ENCODE data around the gene AATF.

The AATF gene, protein sequence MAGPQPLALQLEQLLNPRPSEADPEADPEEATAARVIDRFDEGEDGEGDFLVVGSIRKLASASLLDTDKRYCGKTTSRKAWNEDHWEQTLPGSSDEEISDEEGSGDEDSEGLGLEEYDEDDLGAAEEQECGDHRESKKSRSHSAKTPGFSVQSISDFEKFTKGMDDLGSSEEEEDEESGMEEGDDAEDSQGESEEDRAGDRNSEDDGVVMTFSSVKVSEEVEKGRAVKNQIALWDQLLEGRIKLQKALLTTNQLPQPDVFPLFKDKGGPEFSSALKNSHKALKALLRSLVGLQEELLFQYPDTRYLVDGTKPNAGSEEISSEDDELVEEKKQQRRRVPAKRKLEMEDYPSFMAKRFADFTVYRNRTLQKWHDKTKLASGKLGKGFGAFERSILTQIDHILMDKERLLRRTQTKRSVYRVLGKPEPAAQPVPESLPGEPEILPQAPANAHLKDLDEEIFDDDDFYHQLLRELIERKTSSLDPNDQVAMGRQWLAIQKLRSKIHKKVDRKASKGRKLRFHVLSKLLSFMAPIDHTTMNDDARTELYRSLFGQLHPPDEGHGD

GRCh38 chr17:36948717-36949460 lies at the start of gene AATF:
AATF (plus strand) TSS chr17:36948954; CDS start chr17:36949126, 172 bp downstream.
- DNase-seq (ENCODE audit: low read depth in 1 of 2, low spot score in 1 of 2) = peak; percentile 89 to 96

- DNase-seq (ENCODE audit: low read depth in 1 of 2, low spot score in 1 of 2) = no peak
Measured at GRCh38 chr17:36899250-36900159, 49.2 kb upstream of the AATF start.

DNA sequence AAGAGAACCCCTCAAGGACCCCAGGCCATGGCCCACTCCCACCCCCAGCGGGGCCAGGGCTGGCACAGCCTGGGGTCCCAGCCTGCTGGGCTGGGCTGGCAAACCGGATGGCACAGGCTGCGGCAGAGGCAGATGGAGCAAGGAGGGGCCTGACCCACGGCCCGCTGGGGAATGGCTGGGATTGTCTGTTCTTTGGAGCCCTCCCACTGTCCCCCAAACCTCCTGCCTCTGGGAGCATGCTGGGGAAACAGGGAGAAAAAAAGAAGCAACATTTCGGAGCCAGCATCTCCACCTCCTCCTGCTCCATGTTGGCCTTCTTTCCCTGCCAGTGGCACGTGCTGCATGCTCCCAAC lies 48.6 kb upstream of the AATF start:
- DNase-seq (ENCODE audit: low read depth in 1 of 2, low spot score in 1 of 2) = no peak

DNA sequence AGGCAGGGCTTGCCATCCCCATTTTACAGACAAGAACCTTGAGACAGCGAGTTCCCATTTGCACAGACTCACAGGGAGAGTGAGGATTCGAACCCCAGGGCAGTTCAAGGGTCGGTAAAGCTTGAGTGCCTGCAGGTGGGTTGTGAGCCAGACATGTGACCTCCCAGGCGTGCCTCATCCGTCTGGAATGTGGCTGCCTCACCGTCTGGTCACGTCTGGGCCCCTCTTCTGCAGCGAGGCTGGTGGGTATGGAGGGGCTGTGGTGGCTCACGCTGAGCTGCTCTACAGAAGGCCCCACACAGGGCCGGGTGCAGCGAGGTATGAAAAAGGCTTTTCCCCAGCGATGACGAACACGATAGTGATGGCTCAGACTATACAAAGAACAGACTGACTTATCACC lies 47.2 kb upstream of the AATF start:
- no peak for DNase-seq (ENCODE audit: low read depth in 1 of 2, low spot score in 1 of 2)

DNA sequence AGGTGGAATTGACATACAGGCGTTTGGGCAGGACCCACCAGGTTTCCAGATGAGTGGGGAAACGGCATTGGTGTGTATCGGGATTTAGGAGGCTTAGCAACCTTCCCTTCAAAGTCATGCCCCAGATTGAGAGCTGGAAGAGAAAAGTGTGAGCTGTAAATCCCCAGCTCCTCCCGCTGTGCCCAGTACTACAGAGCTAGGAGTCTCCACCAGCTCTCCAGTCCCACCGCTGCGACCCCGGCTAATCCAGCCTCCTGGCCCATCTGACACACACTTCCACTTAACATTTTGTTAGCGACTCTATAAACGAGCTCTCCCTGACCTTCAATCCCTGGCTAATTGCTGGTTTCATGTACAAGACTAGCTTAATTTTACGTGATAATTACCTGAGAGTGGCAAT lies 41.3 kb upstream of the AATF start:
- DNase-seq (ENCODE audit: low read depth in 1 of 2, low spot score in 1 of 2) = no peak

DNA sequence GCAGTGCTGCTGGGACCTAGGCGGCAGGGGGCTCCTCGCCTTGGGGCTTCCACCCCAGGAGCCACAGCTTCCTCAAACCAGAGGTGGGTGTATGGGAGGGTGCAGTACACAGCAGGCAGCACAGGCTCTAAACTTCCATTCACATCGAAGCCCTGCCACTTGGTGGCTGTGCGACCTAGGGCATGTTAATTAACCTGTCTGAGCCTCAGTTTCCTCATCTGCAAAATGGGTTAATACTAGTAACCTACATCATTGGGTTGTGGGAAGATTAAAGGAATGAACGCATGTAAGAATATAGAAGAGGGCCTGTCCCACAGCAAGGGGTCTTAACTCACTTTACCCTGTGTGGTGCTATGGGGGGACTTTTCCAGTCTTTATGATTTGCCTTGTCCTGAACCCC lies 38.2 kb upstream of the AATF start:
- no peak for DNase-seq (ENCODE audit: low read depth in 1 of 2, low spot score in 1 of 2)

DNA sequence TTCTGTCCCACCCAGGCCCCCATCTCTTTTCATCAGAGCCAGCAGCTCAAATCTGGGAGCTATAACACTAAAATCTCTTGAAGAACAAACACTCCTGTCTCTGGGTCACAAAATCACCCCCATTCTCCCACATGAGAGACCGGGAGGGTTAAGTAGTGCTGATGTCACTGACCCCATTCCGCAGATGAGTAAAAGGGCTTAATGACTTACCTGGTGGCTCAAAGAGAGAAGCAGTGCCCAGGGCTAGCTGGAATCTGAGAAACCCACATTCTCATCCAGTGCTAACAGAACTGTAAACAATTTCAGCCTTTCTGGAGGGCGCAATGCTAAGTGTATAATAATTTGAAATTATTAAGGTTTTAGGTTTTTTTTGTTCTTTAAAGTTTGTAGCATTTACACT lies 37.8 kb upstream of the AATF start:
- no peak for DNase-seq (ENCODE audit: low read depth in 1 of 2, low spot score in 1 of 2)

- no peak for DNase-seq (ENCODE audit: low read depth in 1 of 2, low spot score in 1 of 2)
Measured at GRCh38 chr17:36913132-36913531, 35.6 kb upstream of the AATF start.

- no peak for DNase-seq (ENCODE audit: low read depth in 1 of 2, low spot score in 1 of 2)
Measured at GRCh38 chr17:36918211-36918691, 30.5 kb upstream of the AATF start.

- DNase-seq (ENCODE audit: low read depth in 1 of 2, low spot score in 1 of 2) = no peak
Measured at GRCh38 chr17:36919407-36919968, 29.3 kb upstream of the AATF start.

GRCh38 chr17:36920032-36921005 lies 28.4 kb upstream of the AATF start:
- DNase-seq (ENCODE audit: low read depth in 1 of 2, low spot score in 1 of 2) = no peak

DNA sequence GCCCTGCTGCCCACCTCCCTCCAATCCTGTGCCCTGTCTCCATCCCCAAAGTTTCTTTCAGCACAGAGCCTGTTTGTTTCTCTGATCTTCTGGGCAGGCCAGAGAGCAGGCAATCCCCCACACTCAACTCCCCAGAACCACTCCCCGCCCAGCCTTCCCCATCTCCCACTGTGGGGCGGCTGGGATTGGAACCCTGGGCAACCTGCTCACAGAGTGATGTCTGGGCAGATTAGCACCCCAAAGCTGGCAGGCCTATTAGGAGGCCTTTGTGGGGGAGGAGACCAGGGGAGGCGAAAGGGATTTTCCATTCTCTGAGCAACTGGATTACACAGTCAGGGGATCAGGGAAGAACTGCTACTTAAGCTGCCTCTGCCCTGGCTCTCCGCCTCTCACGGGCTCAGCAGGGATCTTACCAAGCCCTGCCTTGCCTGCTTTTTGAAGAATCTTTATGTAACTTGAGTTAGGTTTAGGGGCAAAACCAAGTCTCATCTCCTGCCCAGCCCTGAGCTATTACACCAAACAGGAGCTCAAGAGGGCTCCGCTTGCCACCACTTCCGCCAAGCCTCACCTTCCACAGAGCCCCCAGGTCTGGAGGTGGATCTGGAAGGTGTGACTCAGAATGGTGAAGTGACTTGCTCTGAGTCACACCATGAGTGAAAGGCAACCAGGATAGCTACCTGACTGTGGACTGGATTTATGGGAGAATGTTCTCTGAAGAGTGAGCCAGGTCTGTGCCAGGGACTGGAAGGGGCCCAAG lies 27.5 kb upstream of the AATF start:
- DNase-seq (ENCODE audit: low read depth in 1 of 2, low spot score in 1 of 2) = no peak

GRCh38 chr17:36922175-36922574 lies 26.6 kb upstream of the AATF start:
- no peak for DNase-seq (ENCODE audit: low read depth in 1 of 2, low spot score in 1 of 2)

DNA sequence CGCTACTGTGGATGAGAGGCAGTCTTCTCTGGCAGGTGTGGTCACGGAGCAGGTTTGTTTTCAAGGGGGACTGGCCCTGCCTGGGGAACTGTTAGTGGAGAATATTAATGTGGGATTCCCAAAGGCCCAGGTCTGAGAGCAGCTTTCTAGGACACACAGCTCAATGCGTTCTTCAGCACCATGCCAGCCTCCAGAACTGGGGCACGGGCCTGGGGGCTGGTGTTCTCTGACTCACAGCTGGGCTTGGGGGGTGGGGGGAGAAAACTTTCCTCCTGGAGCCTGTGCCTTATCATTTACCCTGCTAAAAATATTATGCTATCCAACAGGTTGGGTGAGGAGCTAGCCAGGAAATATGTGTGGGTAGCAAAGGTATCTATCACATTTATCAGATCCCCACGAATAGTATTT lies 24.9 kb upstream of the AATF start:
- no peak for DNase-seq (ENCODE audit: low read depth in 1 of 2, low spot score in 1 of 2)

DNA sequence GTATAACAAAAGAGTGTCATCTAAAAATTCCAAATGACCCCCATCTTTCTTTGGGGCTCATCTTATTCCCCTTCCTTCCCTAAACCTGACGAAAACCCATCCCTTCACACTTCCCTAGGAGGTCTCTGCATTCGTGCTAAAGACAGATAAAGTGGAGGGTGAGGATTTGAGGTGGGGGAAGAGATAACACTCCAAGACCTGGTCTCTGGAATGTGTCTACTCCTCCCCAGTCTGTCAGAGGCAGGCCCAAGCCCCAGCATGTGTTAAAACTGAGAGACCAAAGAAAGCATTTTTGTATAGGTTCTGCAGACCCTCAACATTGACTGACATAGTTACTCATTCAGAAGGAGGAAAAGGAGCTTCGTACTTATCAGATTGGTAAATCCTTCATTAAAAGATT lies 22.5 kb upstream of the AATF start:
- no peak for DNase-seq (ENCODE audit: low read depth in 1 of 2, low spot score in 1 of 2)

DNA sequence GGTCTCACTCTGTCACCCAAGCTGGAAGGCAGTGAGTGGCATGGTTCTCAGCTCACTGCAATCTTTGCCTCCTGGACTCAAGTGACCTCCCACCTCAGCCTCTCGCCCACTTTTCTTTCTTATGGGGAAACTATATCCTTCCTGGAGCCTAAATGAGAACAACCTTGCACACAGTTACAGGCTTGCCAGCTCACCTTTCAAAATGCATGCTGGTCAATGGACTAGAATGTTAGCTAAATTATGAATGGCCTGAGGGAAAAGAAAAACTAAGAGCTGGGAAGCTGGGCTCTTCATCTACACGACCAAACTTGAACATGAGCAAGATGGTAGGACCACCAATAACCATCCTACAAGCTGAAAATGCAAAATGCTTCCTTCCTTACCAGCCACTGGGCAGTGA lies 22.1 kb upstream of the AATF start:
- DNase-seq (ENCODE audit: low read depth in 1 of 2, low spot score in 1 of 2) = no peak

GRCh38 chr17:36928471-36929345 lies 20.0 kb upstream of the AATF start:
- DNase-seq (ENCODE audit: low read depth in 1 of 2, low spot score in 1 of 2) = no peak
